HEK293 (cell line): ENCODE results near the gene ADO.

Experiments
- REPIN1 ChIP-seq: fragments of 450-650 bp; formaldehyde crosslinking; IDR thresholded peaks from 2 replicates; pipeline ENCODE4 v1.5.1; 2017; ENCODE audit warnings: missing biosample characterization, missing genetic modification characterization, low read depth
- YY1 ChIP-seq: fragments of 450-650 bp; formaldehyde crosslinking; IDR thresholded peaks from 2 replicates; pipeline ENCODE4 v1.5.1; 2018; ENCODE audit warnings: missing biosample characterization, missing genetic modification characterization
- ZNF341 ChIP-seq: fragments of 450-650 bp; formaldehyde crosslinking; IDR thresholded peaks from 2 replicates; pipeline ENCODE4; 2016; ENCODE audit warnings: low read depth, missing biosample characterization, missing genetic modification characterization
- ZNF391 ChIP-seq: fragments of 450-650 bp; formaldehyde crosslinking; IDR thresholded peaks from 2 replicates; pipeline ENCODE4 v1.5.1; 2016; ENCODE audit warnings: low read depth, missing biosample characterization, missing genetic modification characterization, borderline replicate concordance
- ZNF416 ChIP-seq: fragments of 450-650 bp; formaldehyde crosslinking; IDR thresholded peaks from 2 replicates; pipeline ENCODE4 v1.5.1; 2016; ENCODE audit warnings: missing biosample characterization, missing genetic modification characterization
- ZNF423 ChIP-seq: fragments of 450-650 bp; formaldehyde crosslinking; IDR thresholded peaks from 2 replicates; pipeline ENCODE4 v1.5.1; 2016; ENCODE audit warnings: missing biosample characterization, missing genetic modification characterization
- ZNF544 ChIP-seq: fragments of 450-650 bp; formaldehyde crosslinking; IDR thresholded peaks from 2 replicates; pipeline ENCODE4 v1.5.0; 2017; ENCODE audit warnings: missing biosample characterization, missing genetic modification characterization
- TF ChIP-seq, protein P1 (sequence below): fragments of 450-650 bp; formaldehyde crosslinking; IDR thresholded peaks from 2 replicates; pipeline ENCODE4 v1.5.1; 2016; ENCODE audit warnings: missing biosample characterization, missing genetic modification characterization
- TF ChIP-seq, protein P2 (sequence below): fragments of 450-650 bp; formaldehyde crosslinking; IDR thresholded peaks from 2 replicates; pipeline ENCODE4 v1.5.1; 2016; ENCODE audit warnings: missing biosample characterization, missing genetic modification characterization
- TF ChIP-seq, protein P3 (sequence below): fragments of 450-650 bp; formaldehyde crosslinking; IDR thresholded peaks from 2 replicates; pipeline ENCODE4; 2016; ENCODE audit warnings: missing biosample characterization, missing genetic modification characterization
- TF ChIP-seq, protein P4 (sequence below): fragments of 450-650 bp; formaldehyde crosslinking; IDR thresholded peaks from 2 replicates; pipeline ENCODE4 v1.5.1; 2016; ENCODE audit warnings: missing biosample characterization, missing genetic modification characterization
- TF ChIP-seq, protein P5 (sequence below): fragments of 450-650 bp; formaldehyde crosslinking; IDR thresholded peaks from 2 replicates; pipeline ENCODE4 v1.5.1; 2016; ENCODE audit warnings: missing biosample characterization, missing genetic modification characterization

DNA sequence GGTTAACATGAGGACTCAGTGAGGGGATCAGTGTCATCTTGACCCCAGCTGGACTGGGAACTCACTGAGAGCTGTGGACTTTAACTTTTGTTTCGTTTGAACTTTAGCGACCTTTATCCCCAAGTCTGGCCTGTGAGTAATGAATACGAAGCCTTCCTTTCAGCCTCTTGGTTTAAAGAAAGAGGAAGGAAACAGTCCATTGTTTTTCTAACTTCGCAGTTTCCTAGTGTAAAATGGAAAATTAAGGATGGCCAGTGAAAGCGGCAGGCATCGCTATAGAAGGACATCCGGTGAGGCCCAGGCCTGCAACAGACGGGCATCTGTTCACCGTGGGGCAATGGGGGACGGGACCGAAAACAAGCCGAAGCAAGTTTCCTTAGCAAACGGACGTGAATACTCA is 44.1 kb upstream of the ADO start:
- TF ChIP-seq ZNF391 (tag by site-specific recombination) (no peak), ZNF544 (tag by site-specific recombination) (no peak), YY1 (no peak), ZNF423 (tag by site-specific recombination) (no peak), REPIN1 (tag by site-specific recombination) (no peak), ZNF341 (tag by site-specific recombination) (no peak), ZNF416 (tag by site-specific recombination) (no peak)
- TF ChIP-seq, protein P1, sequence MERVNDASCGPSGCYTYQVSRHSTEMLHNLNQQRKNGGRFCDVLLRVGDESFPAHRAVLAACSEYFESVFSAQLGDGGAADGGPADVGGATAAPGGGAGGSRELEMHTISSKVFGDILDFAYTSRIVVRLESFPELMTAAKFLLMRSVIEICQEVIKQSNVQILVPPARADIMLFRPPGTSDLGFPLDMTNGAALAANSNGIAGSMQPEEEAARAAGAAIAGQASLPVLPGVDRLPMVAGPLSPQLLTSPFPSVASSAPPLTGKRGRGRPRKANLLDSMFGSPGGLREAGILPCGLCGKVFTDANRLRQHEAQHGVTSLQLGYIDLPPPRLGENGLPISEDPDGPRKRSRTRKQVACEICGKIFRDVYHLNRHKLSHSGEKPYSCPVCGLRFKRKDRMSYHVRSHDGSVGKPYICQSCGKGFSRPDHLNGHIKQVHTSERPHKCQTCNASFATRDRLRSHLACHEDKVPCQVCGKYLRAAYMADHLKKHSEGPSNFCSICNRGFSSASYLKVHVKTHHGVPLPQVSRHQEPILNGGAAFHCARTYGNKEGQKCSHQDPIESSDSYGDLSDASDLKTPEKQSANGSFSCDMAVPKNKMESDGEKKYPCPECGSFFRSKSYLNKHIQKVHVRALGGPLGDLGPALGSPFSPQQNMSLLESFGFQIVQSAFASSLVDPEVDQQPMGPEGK (tag by site-specific recombination) = no peak
- TF ChIP-seq, protein P2, sequence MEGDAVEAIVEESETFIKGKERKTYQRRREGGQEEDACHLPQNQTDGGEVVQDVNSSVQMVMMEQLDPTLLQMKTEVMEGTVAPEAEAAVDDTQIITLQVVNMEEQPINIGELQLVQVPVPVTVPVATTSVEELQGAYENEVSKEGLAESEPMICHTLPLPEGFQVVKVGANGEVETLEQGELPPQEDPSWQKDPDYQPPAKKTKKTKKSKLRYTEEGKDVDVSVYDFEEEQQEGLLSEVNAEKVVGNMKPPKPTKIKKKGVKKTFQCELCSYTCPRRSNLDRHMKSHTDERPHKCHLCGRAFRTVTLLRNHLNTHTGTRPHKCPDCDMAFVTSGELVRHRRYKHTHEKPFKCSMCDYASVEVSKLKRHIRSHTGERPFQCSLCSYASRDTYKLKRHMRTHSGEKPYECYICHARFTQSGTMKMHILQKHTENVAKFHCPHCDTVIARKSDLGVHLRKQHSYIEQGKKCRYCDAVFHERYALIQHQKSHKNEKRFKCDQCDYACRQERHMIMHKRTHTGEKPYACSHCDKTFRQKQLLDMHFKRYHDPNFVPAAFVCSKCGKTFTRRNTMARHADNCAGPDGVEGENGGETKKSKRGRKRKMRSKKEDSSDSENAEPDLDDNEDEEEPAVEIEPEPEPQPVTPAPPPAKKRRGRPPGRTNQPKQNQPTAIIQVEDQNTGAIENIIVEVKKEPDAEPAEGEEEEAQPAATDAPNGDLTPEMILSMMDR (tag by site-specific recombination) = no peak
- TF ChIP-seq, protein P3, sequence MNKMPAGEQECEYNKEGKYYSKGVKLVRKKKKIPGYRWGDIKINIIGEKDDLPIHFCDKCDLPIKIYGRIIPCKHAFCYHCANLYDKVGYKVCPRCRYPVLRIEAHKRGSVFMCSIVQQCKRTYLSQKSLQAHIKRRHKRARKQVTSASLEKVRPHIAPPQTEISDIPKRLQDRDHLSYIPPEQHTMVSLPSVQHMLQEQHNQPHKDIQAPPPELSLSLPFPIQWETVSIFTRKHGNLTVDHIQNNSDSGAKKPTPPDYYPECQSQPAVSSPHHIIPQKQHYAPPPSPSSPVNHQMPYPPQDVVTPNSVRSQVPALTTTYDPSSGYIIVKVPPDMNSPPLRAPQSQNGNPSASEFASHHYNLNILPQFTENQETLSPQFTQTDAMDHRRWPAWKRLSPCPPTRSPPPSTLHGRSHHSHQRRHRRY (tag by site-specific recombination) = no peak
- TF ChIP-seq, protein P4, sequence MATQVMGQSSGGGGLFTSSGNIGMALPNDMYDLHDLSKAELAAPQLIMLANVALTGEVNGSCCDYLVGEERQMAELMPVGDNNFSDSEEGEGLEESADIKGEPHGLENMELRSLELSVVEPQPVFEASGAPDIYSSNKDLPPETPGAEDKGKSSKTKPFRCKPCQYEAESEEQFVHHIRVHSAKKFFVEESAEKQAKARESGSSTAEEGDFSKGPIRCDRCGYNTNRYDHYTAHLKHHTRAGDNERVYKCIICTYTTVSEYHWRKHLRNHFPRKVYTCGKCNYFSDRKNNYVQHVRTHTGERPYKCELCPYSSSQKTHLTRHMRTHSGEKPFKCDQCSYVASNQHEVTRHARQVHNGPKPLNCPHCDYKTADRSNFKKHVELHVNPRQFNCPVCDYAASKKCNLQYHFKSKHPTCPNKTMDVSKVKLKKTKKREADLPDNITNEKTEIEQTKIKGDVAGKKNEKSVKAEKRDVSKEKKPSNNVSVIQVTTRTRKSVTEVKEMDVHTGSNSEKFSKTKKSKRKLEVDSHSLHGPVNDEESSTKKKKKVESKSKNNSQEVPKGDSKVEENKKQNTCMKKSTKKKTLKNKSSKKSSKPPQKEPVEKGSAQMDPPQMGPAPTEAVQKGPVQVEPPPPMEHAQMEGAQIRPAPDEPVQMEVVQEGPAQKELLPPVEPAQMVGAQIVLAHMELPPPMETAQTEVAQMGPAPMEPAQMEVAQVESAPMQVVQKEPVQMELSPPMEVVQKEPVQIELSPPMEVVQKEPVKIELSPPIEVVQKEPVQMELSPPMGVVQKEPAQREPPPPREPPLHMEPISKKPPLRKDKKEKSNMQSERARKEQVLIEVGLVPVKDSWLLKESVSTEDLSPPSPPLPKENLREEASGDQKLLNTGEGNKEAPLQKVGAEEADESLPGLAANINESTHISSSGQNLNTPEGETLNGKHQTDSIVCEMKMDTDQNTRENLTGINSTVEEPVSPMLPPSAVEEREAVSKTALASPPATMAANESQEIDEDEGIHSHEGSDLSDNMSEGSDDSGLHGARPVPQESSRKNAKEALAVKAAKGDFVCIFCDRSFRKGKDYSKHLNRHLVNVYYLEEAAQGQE = no peak
- TF ChIP-seq, protein P5, sequence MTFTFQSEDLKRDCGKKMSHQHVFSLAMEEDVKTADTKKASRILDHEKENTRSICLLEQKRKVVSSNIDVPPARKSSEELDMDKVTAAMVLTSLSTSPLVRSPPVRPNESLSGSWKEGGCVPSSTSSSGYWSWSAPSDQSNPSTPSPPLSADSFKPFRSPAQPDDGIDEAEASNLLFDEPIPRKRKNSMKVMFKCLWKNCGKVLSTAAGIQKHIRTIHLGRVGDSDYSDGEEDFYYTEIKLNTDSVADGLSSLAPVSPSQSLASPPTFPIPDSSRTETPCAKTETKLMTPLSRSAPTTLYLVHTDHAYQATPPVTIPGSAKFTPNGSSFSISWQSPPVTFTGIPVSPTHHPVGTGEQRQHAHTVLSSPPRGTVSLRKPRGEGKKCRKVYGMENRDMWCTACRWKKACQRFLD = no peak
